Skin of body (tissue), 2 donors: Measurements from ENCODE around the gene AHCYL2. TPM values are rescaled to one million over a fixed set of nuclear protein-coding genes. Genes with fewer than 3 reads are reported as not detected.
"Not testable (repeated sequence)": the region's sequence is repeated elsewhere in the genome, so short reads cannot be mapped to it uniquely, and the experiment has no call there.

Experiments
- DNase-seq: peaks from one replicate; lab custom pipeline; 2025; lab: John Stamatoyannopoulos, UW
- total RNA-seq: library from RNA; depleted of rRNA; stranded (reverse); fragments of >200 nt; gene quantifications from one replicate; pipeline ENCODE4 v1.2.3, GENCODE V29; 2014

Gene AHCYL2
- total RNA-seq, 1 donor from 2014 or later, result 19.4 TPM

- no peak for DNase-seq
Observed at GRCh38 chr7:129348023-129348740, 123.4 kb downstream of the AHCYL2 start.

GRCh38 chr7:129351320-129351719 is 126.5 kb downstream of the AHCYL2 start:
- no peak for DNase-seq

GRCh38 chr7:129353104-129353503 is 128.3 kb downstream of the AHCYL2 start:
- DNase-seq, result not testable (repeated sequence)

- DNase-seq, result no peak
Observed at GRCh38 chr7:129354428-129355157, 129.8 kb downstream of the AHCYL2 start.

- no peak for DNase-seq
Observed at GRCh38 chr7:129356176-129356575, 131.3 kb downstream of the AHCYL2 start.

- DNase-seq, result no peak
Observed at GRCh38 chr7:129359176-129359575, 134.3 kb downstream of the AHCYL2 start.

GRCh38 chr7:129359638-129360037 is 134.8 kb downstream of the AHCYL2 start:
- no peak for DNase-seq

- DNase-seq, result no peak
Observed at GRCh38 chr7:129361771-129362170, 136.9 kb downstream of the AHCYL2 start.

- no peak for DNase-seq
Observed at GRCh38 chr7:129362496-129362895, 137.7 kb downstream of the AHCYL2 start.

GRCh38 chr7:129367349-129367699 is 142.5 kb downstream of the AHCYL2 start:
- DNase-seq, result no peak

- peak; percentile 50 for DNase-seq
Observed at GRCh38 chr7:129367700-129368388, 143.0 kb downstream of the AHCYL2 start.

- no peak for DNase-seq
Observed at GRCh38 chr7:129368389-129368986, 143.7 kb downstream of the AHCYL2 start.

- DNase-seq, result not testable (repeated sequence)
Observed at GRCh38 chr7:129369447-129369846, 144.6 kb downstream of the AHCYL2 start.

GRCh38 chr7:129370812-129371211 is 146.0 kb downstream of the AHCYL2 start:
- no peak for DNase-seq

- no peak for DNase-seq
Observed at GRCh38 chr7:129371487-129371886, 146.7 kb downstream of the AHCYL2 start.

- DNase-seq, result no peak
Observed at GRCh38 chr7:129373651-129374428, 149.0 kb downstream of the AHCYL2 start.

GRCh38 chr7:129375141-129375938 is 150.5 kb downstream of the AHCYL2 start:
- DNase-seq, result no peak

- DNase-seq, result no peak
Observed at GRCh38 chr7:129376076-129376777, 151.4 kb downstream of the AHCYL2 start.
